HTERT RPE-1 (cell line): ENCODE results near the gene LEMD2.

ENCODE experiments used
- in situ Hi-C: fragments of 300-500 bp; cut with MboI; formaldehyde crosslinking; loops from 4 replicates; pipeline ENCODE4 v1.14.3; 2020; ENCODE audit warnings: low sequenced_read_pairs

Gene LEMD2

GRCh38 chr6:33797626-33798342, 8.9 kb upstream of the LEMD2 start:
- in situ Hi-C loops, result no loop called here

- in situ Hi-C loops, result no loop called here
Measured at GRCh38 chr6:33794910-33795623, 6.1 kb upstream of the LEMD2 start.

- in situ Hi-C loops, result no loop called here
Measured at GRCh38 chr6:33792981-33793380, 4.1 kb upstream of the LEMD2 start.

GRCh38 chr6:33791620-33792019, 2.7 kb upstream of the LEMD2 start:
- in situ Hi-C loops, result no loop called here

- in situ Hi-C loops, result no loop called here
Measured at GRCh38 chr6:33790910-33791309, 2.0 kb upstream of the LEMD2 start.

GRCh38 chr6:33790379-33790778, 1.4 kb upstream of the LEMD2 start:
- in situ Hi-C loops, result no loop called here

- in situ Hi-C loops, result no loop called here
Measured at GRCh38 chr6:33789550-33789895, 593 bp upstream of the LEMD2 start.

- in situ Hi-C loops, result no loop called here
Measured at GRCh38 chr6:33787954-33788693, 806 bp downstream of the LEMD2 start.

- in situ Hi-C loops, result no loop called here
Measured at GRCh38 chr6:33787346-33787953, 1.5 kb downstream of the LEMD2 start.

GRCh38 chr6:33786736-33787135, 2.2 kb downstream of the LEMD2 start:
- in situ Hi-C loops, result no loop called here

GRCh38 chr6:33785778-33786177, 3.2 kb downstream of the LEMD2 start:
- in situ Hi-C loops, result no loop called here

GRCh38 chr6:33784787-33785186, 4.1 kb downstream of the LEMD2 start:
- in situ Hi-C loops, result no loop called here

GRCh38 chr6:33783781-33784520, 5.0 kb downstream of the LEMD2 start:
- in situ Hi-C loops, result no loop called here

GRCh38 chr6:33782561-33782960, 6.4 kb downstream of the LEMD2 start:
- in situ Hi-C loops, result no loop called here

- in situ Hi-C loops, result no loop called here
Measured at GRCh38 chr6:33781131-33781975, 7.6 kb downstream of the LEMD2 start.

- in situ Hi-C loops, result no loop called here
Measured at GRCh38 chr6:33779895-33780294, 9.0 kb downstream of the LEMD2 start.

- in situ Hi-C loops, result no loop called here
Measured at GRCh38 chr6:33779290-33779689, 9.6 kb downstream of the LEMD2 start.

GRCh38 chr6:33778444-33779121, 10.3 kb downstream of the LEMD2 start:
- in situ Hi-C loops, result no loop called here
